B cell (primary cell): ENCODE measurements around the gene MYH13.

Experiments
- EZH2 ChIP-seq: IDR thresholded peaks from 2 replicates; pipeline ENCODE4 v1.6.1; 2012; ENCODE audit warnings: borderline replicate concordance, low read depth, mild to moderate bottlenecking, moderate library complexity, low read length; ENCODE audit not compliant: insufficient read depth, poor library complexity, severe bottlenecking
- TF ChIP-seq, protein P1 (sequence below): fragments of 200-600 bp; IDR thresholded peaks from one replicate; pipeline ENCODE4 v1.8.0; 2022; ENCODE audit warnings: antibody characterized with exemption, mild to moderate bottlenecking

DNA sequence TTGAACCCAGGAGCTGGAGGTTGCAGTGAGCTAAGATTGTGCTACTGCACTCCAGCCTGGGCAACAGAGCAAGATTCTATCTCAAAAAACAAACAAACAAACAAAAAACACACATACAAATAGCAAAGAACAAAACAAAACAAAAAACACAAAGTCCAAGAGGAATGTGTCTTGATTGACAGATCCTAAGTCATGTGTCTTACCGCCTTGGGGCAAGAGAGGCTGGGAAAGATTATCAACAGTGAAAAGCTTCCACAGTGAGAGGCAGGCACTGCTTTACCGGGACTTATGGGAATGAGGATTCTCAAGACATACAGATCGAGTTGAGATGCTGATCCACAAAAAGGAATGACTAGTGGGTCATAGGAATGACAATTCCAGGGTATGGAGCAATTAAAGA lies 111.7 kb downstream of the MYH13 start:
- TF ChIP-seq, protein P1, sequence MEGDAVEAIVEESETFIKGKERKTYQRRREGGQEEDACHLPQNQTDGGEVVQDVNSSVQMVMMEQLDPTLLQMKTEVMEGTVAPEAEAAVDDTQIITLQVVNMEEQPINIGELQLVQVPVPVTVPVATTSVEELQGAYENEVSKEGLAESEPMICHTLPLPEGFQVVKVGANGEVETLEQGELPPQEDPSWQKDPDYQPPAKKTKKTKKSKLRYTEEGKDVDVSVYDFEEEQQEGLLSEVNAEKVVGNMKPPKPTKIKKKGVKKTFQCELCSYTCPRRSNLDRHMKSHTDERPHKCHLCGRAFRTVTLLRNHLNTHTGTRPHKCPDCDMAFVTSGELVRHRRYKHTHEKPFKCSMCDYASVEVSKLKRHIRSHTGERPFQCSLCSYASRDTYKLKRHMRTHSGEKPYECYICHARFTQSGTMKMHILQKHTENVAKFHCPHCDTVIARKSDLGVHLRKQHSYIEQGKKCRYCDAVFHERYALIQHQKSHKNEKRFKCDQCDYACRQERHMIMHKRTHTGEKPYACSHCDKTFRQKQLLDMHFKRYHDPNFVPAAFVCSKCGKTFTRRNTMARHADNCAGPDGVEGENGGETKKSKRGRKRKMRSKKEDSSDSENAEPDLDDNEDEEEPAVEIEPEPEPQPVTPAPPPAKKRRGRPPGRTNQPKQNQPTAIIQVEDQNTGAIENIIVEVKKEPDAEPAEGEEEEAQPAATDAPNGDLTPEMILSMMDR = no peak
- TF ChIP-seq EZH2 = no peak
